NT2/D1 (cell line): ENCODE results near the gene MBNL1.

ENCODE experiments used
- DNase-seq: peaks from one replicate; pipeline ENCODE4 v3.0.0-alpha.2; 2011; ENCODE audit warnings: low read depth, low spot score
- H3K27me3 ChIP-seq: 2 replicates; pipeline ENCODE4 v1.6.0; 2011; ENCODE audit warnings: mild to moderate bottlenecking; ENCODE audit not compliant: insufficient read length, insufficient read depth
- H3K36me3 ChIP-seq: 2 replicates; pipeline ENCODE4 v1.6.1; 2011; ENCODE audit warnings: mild to moderate bottlenecking, low read length, mixed read lengths; ENCODE audit not compliant: insufficient read depth, insufficient read length
- H3K4me1 ChIP-seq: 2 replicates; pipeline ENCODE4 v1.5.1; 2011; ENCODE audit not compliant: insufficient read depth, insufficient read length
- H3K4me3 ChIP-seq: 2 replicates; pipeline ENCODE4 v1.5.1; 2011; ENCODE audit warnings: low read depth; ENCODE audit not compliant: insufficient read length
- H3K9ac ChIP-seq: 2 replicates; pipeline ENCODE4 v1.6.0; 2011; ENCODE audit warnings: low read depth; ENCODE audit not compliant: insufficient read length
- H3K9me3 ChIP-seq: 2 replicates; pipeline ENCODE4 v1.5.1; 2011; ENCODE audit warnings: mild to moderate bottlenecking, low read length; ENCODE audit not compliant: insufficient read depth
- SUZ12 ChIP-seq: IDR thresholded peaks from 2 replicates; pipeline ENCODE4 v1.6.1; 2011; ENCODE audit not compliant: insufficient read length, insufficient read depth; ENCODE audit errors: extremely low read depth
- YY1 ChIP-seq: IDR thresholded peaks from 2 replicates; pipeline ENCODE4 v1.6.1; 2011; ENCODE audit not compliant: insufficient read length, insufficient read depth
- ZNF274 ChIP-seq: IDR thresholded peaks from 2 replicates; pipeline ENCODE4 v1.6.1; 2011; ENCODE audit warnings: mild to moderate bottlenecking, low read depth, low read length

The MBNL1 gene

DNA sequence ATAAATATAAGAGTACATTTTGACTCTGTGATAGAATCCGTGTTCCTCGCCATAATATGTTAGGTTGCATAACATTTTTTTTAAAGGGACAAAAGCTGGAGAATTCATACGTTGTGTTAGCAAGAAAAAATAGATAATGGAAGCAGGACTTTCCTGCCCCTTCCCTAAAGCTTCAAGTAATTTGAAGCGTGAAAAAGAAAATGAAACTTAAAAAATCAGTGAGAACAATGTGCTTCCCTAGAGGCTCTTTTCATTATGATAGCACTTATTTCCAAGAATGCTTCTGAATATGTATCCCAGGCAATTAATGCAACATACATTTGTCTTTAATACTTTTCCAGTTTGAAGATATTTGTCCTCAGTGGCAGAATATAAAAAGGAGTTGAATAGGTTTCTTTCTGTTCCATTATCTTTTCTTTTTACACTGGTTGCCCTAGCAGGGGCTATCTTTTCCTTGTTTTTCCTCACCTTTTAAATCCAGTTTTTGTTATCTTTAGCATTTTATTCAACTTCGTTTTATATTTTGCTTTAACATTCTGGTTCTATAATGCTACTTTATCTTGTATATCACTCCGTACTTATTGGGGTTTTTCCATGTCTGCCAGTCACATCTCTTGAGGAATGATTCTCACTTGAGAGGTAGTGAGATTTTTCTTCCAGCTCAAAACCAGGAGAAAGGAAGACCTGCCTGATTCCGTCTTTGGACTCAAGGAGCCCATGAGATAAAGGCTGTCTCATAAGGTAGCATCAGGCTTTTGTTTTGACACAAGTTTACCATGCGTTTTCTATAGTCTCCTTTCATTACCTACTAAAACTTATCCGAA lies 113.8 kb downstream of the MBNL1 start:
- no peak overlapping the region for H3K9ac ChIP-seq
- no peaks in the 10 kb centered on the region for H3K4me1 ChIP-seq
- H3K4me3 ChIP-seq, result no peak overlapping the region
- no peaks in the 10 kb centered on the region for H3K9me3 ChIP-seq
- TF ChIP-seq SUZ12, result no peak
- TF ChIP-seq YY1, result no peak
- no peak for TF ChIP-seq ZNF274
- no peaks in the 10 kb centered on the region for H3K36me3 ChIP-seq
- no peaks in the 10 kb centered on the region for H3K27me3 ChIP-seq
- DNase-seq, result no peak

GRCh38 chr3:152383136-152383606 lies 114.4 kb downstream of the MBNL1 start:
- no peak overlapping the region for H3K4me3 ChIP-seq
- no peaks in the 10 kb centered on the region for H3K4me1 ChIP-seq
- DNase-seq, result no peak
- H3K36me3 ChIP-seq, result no peaks in the 10 kb centered on the region
- H3K9ac ChIP-seq, result no peak overlapping the region
- no peaks in the 10 kb centered on the region for H3K9me3 ChIP-seq
- no peak for TF ChIP-seq ZNF274
- TF ChIP-seq YY1, result no peak
- no peak for TF ChIP-seq SUZ12
- no peaks in the 10 kb centered on the region for H3K27me3 ChIP-seq

GRCh38 chr3:152384412-152384811 lies 115.7 kb downstream of the MBNL1 start:
- Histone ChIP-seq H3K4me1 (no peaks in the 10 kb centered on the region), H3K4me3 (no peak overlapping the region), H3K27me3 (no peaks in the 10 kb centered on the region), H3K9me3 (no peaks in the 10 kb centered on the region), H3K9ac (no peak overlapping the region), H3K36me3 (no peaks in the 10 kb centered on the region)
- TF ChIP-seq SUZ12 (no peak), ZNF274 (no peak), YY1 (no peak)
- DNase-seq, result no peak

- Histone ChIP-seq H3K27me3 (no peaks in the 10 kb centered on the region), H3K36me3 (no peaks in the 10 kb centered on the region), H3K9ac (no peak overlapping the region), H3K4me1 (no peaks in the 10 kb centered on the region), H3K9me3 (no peaks in the 10 kb centered on the region), H3K4me3 (no peak overlapping the region)
- no peak for DNase-seq
- TF ChIP-seq ZNF274 (no peak), YY1 (no peak), SUZ12 (no peak)
These were observed 117.0 kb downstream of the MBNL1 start for GRCh38 chr3:152385761-152386160.

GRCh38 chr3:152386208-152386607 lies 117.5 kb downstream of the MBNL1 start:
- Histone ChIP-seq H3K9me3 (no peaks in the 10 kb centered on the region), H3K4me3 (no peak overlapping the region), H3K4me1 (no peaks in the 10 kb centered on the region), H3K27me3 (no peaks in the 10 kb centered on the region), H3K36me3 (no peaks in the 10 kb centered on the region), H3K9ac (no peak overlapping the region)
- DNase-seq, result no peak
- TF ChIP-seq ZNF274 (no peak), SUZ12 (no peak), YY1 (no peak)

- Histone ChIP-seq H3K9me3 (no peaks in the 10 kb centered on the region), H3K27me3 (no peaks in the 10 kb centered on the region), H3K9ac (no peak overlapping the region), H3K4me3 (no peak overlapping the region), H3K36me3 (no peaks in the 10 kb centered on the region), H3K4me1 (no peaks in the 10 kb centered on the region)
- TF ChIP-seq YY1, result no peak
- no peak for TF ChIP-seq SUZ12
- TF ChIP-seq ZNF274, result no peak
- no peak for DNase-seq
These were observed 119.9 kb downstream of the MBNL1 start for GRCh38 chr3:152388631-152389030.

DNA sequence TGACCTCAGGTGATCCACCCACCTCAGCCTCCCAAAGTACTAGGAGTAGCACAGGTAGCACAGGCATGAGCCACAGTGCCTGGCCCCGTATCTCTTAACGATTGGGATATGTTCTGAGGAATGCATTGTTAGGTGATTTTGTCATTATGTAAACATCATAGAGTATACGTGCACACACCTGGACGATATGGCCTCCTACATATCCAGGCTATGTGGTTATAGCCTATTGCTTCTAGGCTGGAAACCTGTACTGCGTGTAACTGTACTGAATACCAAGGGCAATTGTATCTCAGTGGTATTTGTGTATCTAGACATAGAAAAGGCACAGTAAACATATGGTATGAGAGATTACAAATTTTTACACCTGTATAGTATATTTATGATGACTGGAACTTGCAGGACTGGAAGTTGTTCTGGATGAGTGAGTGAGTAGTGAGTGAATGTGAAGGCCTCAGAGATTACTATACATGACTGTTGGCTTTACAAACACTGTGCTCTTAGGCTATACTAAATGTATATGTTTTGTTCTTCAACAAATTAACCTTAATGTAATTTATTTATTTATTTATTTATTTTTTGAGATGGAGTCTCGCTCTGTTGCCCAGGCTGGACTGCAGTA lies 120.7 kb downstream of the MBNL1 start:
- no peak overlapping the region for H3K9ac ChIP-seq
- no peaks in the 10 kb centered on the region for H3K36me3 ChIP-seq
- H3K27me3 ChIP-seq, result no peaks in the 10 kb centered on the region
- H3K9me3 ChIP-seq, result no peaks in the 10 kb centered on the region
- TF ChIP-seq SUZ12 (no peak), YY1 (no peak), ZNF274 (no peak)
- H3K4me3 ChIP-seq, result no peak overlapping the region
- DNase-seq, result no peak
- H3K4me1 ChIP-seq, result no peaks in the 10 kb centered on the region
